Measurements from ENCODE around the gene FKBP14. TPM values are rescaled to one million over a fixed set of nuclear protein-coding genes. Genes with fewer than 3 reads are reported as not detected.

FKBP14 gene
- total and polyA plus RNA-seq, 9 of the 15 experiments (the other 6 are each of a cell fraction or from before 2014, with no cell fraction given): 5.3 to 27.9 (median 14.3) TPM

- in situ Hi-C loops (cut with MboI): no loop called here
- peak; percentile 77; the same call in 1 of the 2 replicates for TF ChIP-seq PHF8 (IDR thresholded peaks at IDR 0.05; ENCODE audit: borderline replicate concordance, low read length)
- no peak for TF ChIP-seq MGA (IDR thresholded peaks at IDR 0.05)
- TF ChIP-seq NFRKB (IDR thresholded peaks at IDR 0.05; ENCODE audit: low read depth): no peak
- no peak for TF ChIP-seq HMG20B (CRISPR knock-in tag; IDR thresholded peaks at IDR 0.05)
- peak; percentile 25; the same call in 1 of the 2 replicates for TF ChIP-seq BHLHE40 (IDR thresholded peaks at IDR 0.05; ENCODE audit: low read length)
- no peak for TF ChIP-seq CCAR2 (IDR thresholded peaks at IDR 0.05; ENCODE audit: low read depth, low read length)
- TF ChIP-seq E2F6 (IDR thresholded peaks at IDR 0.05; ENCODE audit: borderline replicate concordance in 1 of 2, extremely low read depth in 1 of 2, insufficient read depth in 1 of 2, insufficient read length in 1 of 2, low read depth in 1 of 2, low read length in 1 of 2, poor library complexity in 1 of 2, severe bottlenecking in 1 of 2): peak; percentile 19 to 55
- TF ChIP-seq RFX7 (CRISPR knock-in tag; IDR thresholded peaks at IDR 0.05): no peak
- peak; percentile 37 to 45; a peak in 1 of 4 replicates for TF ChIP-seq SIX5 (IDR thresholded peaks at IDR 0.05; ENCODE audit: borderline replicate concordance in 1 of 2, insufficient read depth in 1 of 2, low read depth in 1 of 2, low read length in 2 of 2)
Measured at GRCh38 chr7:30028216-30028748, 1.8 kb upstream of the FKBP14 start, which contains the start of gene PLEKHA8. TSS of gene PLEKHA8 (plus strand) at chr7:30028412. CDS start at chr7:30028763, 351 bp downstream.

More at GRCh38 chr7:30028216-30028748, 1.8 kb upstream of the FKBP14 start, which contains the start of gene PLEKHA8:
- Histone ChIP-seq H2AFZ (ENCODE audit: low read depth, low read length) (peak within 1 kb of the TSS; percentile 98), H3K9me1 (ENCODE audit: control insufficient read depth, insufficient read depth, low read length) (no peaks in the 10 kb centered on the region), H4K20me1 (replicated peaks; ENCODE audit: control insufficient read depth, insufficient read depth, low read length) (no peaks in the 10 kb centered on the region), H3K4me1 (replicated peaks in 1 of 2; ENCODE audit: control insufficient read depth in 2 of 2, insufficient read depth in 2 of 2, low read length in 2 of 2) (peaks cover 10 to 17% of the 10 kb centered on the region in 2 experiments; a peak in 4 of 5 replicates), H3K36me3 (ENCODE audit: control insufficient read depth, insufficient read depth, low read length) (peaks cover 11% of the 10 kb centered on the region), H3K9me3 (replicated peaks; ENCODE audit: control insufficient read depth, insufficient read depth, low read depth, low read length) (no peaks in the 10 kb centered on the region), H3K27ac (ENCODE audit: extremely low read depth, low read depth, low read length) (peak within 1 kb of the TSS; percentile 76), H3K4me2 (ENCODE audit: insufficient read depth, low read length) (peak within 1 kb of the TSS; percentile 95), H3K9ac (ENCODE audit: insufficient read depth in 1 of 2, low read depth in 2 of 2, low read length in 2 of 2) (peak within 1 kb of the TSS; percentile 74 to 91), H3K27me3 (ENCODE audit: control insufficient read depth in 2 of 2, insufficient read depth in 2 of 2, low read length in 2 of 2) (no peaks in the 10 kb centered on the region), H3K4me3 (peak within 1 kb of the TSS; percentile 82), H3K79me2 (ENCODE audit: control insufficient read depth, insufficient read depth, low read length) (peaks cover 79% of the 10 kb centered on the region)
- POLR2A ChIA-PET: no interaction called here
- ATAC-seq (peak; percentile 69), FAIRE-seq (no peak), DNase-seq (ENCODE audit: extremely low read depth in 1 of 4, low spot score in 3 of 4) (peak; percentile 84 to 91 (median 88))
- BruUV-seq (replicated peaks): no TSS peak
- intact Hi-C loops (cut with micrococcal nuclease): loop anchor here (2.0 to 5.0 kb wide), 2 partner anchors 35 to 109 kb away; no protein-coding TSS in a partner anchor
- CTCF ChIA-PET (ENCODE audit: low intra/inter-chr PET ratio): no interaction called here
- WGBS (ENCODE audit: insufficient coverage, low coverage, missing lambda C conversion rate): under 1% methylated on average over 49 of the region's 70 CpGs
